NCI-H1694 (cell line): ENCODE data around the gene NAPB.

ENCODE experiments used
- DNase-seq: peaks from one replicate; lab custom pipeline; 2025; lab: John Stamatoyannopoulos, UW

NAPB gene

DNA sequence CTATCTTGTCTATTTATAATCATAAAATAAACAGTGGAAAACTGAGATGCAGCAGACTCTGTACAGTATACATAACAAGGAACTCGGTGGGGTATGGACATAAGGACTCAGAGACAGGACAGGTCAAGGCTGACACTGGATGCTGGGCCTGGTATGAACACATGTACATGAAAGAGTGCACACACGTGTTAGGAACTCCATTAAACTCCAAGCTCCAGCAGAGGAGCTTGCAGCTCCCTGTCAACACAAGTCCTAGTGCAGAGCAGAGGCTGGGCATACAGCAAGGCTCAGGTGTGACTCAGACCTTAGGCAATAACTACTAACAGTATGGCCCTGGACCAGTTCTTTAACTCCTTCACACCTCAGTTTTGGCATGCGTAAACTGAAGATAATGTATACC lies 17.1 kb downstream of the NAPB start:
- DNase-seq, result no peak

DNA sequence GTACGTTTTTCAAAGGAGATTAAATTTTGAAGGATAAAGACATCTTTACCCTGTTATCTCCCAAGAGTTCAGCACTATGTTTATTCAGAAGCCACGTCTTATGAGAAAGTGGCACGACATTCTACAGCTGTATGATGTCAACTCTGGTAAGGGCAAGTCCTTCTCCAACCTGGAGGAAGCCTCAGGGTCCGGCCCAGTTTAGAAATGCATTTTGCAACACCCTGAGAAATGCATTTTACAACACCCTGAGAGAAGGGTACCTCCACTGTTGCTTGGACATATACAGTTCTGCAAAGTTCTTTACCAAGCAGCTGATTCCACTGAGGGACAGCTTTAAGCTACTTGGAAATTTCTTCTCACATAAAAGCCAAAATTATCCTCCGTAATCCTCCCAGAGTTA lies 17.5 kb downstream of the NAPB start:
- no peak for DNase-seq

DNA sequence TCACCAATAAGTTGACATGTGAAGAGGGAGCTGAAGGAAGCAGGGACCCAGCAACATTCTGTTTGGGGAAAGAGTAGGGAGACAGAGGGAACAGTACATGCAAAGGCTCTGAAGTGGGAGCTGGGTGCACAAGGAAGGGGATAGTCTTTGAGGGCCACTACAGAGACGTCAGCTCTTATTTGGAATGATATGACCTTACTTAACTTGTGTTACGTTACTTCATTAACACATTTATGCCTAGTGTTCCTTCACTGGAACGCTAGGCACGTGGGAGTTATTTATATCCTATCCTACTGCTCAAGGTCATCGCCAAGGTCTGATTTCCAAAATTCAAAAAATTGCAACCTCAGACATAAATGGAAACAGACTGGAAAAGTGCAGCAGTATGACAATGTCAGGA lies 20.2 kb downstream of the NAPB start:
- DNase-seq, result no peak

DNA sequence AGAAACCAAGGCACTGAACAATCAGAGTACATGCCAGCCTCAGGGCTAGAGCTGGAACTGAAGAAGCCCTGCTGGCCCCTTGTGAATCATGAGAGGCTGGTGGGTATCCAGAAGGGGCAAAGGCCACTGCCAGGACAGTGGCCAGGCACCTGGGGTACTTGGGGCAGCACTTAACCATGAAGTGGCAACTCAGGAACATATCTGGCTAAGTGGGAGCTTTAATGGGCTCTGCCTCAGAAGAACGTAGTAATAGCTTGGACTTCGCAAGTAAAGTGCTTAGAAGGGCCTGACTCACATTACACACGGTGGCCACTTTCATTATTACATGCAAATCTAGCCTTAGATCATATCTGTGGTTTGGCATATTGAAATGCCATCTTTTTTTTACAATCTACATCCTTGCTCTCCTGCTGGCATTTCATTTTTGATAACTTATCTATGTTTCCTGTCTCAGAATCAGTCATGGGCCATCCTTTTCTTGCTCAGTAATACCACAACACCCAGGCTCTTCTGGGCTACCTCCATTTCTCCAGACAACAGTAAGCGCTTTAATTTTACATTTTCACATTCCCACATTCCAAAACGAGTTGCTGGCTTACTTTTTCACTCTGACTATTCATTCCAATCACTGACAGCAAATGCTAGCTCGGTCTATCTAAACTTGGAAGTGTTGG lies 21.6 kb downstream of the NAPB start:
- no peak for DNase-seq

DNA sequence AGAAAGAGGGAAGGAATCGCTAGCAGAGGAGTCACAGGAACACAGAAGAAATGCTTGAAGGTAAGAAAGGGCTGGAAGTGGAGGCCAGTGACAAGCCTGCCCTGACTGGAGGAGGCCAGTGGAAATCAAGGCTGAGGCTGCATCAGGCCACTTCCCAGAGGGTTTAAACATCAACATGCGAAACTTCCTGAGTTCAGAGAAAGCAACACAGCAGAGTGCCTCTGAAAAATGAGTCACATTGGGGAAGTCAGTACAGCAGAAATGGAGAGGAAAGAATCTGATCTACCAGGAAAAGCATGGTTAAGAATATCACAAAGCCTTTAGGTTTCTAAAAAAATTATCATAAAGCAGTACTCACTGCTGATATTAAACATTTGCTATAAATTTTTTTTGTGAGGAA lies 23.3 kb downstream of the NAPB start:
- no peak for DNase-seq

DNA sequence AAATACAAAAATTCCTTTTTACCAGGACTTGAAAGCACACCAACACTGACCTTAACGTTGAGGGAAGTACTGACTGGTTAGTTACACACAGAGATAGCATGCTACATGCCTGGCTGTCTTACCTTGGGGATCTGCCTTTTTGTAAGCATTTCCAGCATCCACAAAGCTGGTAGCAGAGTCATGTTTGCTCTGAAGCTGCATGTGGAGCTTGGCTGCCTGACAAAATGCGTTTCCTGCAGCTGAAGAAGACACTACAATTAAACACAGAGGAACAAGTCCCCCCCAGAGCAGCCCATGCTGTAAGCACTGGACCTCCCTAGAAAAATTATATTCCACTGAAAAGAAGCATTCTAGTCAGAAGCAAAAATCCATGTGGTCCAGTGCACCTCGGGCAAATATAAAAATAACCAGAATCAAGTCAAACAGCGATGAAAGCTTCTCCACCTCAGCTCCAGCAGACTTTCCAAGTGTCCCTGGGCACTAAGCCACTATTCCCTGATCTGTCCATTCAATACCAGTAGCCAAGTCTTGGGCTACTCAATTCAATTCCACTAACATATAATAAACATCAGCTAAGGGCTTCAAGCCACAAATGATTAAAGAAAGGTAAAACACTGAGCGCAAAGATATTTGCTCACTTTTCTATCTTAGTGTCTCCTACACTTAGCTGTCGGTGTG lies 24.2 kb downstream of the NAPB start:
- no peak for DNase-seq

DNA sequence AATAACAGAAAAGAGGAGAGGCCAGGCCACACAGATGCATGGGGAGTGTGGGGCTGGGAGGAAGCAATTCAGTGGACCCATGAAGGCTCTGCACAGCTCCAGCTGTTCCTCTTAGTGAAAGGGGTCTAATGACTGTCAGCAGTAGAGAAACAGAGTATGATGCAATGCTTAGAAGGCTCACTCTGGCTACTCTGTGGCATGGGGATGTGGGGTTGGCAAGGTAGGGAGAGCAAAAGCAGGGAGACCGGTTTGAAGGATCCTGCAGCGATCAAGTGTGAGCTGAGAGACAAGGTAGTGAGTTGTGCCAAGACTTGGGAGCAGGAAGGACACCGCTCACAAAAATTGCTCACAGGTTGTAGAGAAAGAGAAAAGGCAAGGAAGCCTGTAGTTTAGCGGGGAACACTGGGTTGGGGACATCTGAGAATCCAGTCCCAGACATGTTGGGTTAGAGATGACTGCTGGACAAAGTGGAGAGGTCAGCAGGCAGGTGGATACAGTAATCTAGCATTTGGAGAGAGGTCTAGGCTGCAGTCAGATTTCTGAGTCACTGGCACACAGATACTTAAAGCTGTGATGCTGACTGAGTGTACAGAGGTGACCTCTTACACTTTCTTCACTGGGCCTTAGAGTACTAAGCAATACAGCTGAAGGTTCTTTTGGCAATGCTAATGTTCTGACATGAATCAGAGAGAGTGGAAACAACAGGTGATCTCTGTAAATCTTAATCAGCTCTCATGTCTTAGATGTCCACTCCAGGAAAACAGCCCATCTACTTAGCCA lies 27.1 kb downstream of the NAPB start:
- DNase-seq, result no peak

DNA sequence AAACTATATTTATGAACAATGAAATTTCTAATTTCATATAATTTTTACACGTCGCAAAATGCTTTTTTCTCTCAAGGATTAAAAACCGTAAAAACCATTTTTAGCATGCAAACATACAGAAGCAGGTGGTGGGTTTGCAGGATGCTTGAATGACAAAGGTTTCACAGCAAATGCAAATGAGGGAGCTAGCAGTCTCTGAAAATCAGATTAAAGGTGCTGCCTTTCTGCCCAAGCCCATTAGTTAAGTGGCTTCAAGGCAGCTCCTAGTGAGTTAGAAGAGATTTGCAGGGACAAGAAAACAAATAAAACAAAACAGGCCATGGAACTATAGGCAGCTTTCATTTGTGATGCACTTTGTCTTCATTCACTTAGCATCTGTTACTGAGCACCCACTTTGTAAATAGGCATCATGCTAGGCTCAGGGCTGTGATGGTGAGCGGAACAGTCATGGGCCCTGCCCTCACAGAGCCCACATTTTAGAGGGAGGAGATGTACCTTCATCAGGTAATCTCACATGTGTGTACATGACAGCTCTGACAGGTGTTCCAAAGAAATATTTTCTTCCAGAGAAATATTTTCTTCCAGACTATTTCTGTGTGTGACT lies 29.5 kb downstream of the NAPB start:
- DNase-seq, result no peak

DNA sequence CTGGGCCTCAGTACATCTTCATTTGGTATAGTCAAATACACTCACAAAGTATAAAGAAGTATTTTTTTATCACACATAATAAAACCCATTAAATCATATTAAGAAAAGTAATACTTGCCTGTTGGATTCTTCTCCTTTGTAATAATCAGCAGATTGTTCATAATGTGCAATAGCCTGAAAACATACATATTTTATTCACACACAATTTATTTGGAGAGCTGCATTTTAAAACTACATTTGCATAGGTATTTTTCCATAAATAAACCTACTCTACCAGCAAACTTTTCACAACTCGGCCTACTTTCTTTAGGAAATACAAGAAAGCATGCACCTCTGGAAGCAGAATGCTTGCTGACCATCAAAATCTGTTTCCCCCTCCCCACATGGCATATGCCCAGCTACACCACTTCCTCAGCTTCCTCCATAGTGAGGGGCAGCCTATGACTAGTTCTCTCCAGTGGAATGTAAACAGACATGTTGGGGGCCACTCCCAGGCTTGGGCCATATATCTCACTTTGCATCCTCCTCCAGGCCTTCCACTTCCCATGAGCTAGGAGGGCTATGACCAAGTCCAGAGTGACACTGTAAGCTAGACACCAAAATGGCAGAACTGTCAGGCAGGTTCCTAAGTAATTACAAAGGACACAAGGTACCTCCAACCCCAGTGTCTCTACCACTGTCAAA lies 31.1 kb downstream of the NAPB start:
- no peak for DNase-seq

DNA sequence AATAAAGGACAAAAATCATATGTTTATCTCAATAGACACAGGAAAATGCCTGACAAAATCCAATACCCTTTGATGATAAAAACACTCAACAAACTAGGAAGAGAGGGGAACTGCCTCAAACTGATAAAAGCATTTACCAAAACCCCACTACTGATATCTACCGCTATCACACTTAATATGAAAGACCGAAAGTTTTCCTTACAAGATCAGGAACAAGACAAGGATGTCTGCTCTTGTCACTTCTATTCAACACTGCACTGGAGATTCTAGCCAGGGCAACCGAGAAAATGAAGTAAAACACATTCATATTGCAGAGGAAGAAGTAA lies 34.2 kb downstream of the NAPB start:
- DNase-seq, result no peak

DNA sequence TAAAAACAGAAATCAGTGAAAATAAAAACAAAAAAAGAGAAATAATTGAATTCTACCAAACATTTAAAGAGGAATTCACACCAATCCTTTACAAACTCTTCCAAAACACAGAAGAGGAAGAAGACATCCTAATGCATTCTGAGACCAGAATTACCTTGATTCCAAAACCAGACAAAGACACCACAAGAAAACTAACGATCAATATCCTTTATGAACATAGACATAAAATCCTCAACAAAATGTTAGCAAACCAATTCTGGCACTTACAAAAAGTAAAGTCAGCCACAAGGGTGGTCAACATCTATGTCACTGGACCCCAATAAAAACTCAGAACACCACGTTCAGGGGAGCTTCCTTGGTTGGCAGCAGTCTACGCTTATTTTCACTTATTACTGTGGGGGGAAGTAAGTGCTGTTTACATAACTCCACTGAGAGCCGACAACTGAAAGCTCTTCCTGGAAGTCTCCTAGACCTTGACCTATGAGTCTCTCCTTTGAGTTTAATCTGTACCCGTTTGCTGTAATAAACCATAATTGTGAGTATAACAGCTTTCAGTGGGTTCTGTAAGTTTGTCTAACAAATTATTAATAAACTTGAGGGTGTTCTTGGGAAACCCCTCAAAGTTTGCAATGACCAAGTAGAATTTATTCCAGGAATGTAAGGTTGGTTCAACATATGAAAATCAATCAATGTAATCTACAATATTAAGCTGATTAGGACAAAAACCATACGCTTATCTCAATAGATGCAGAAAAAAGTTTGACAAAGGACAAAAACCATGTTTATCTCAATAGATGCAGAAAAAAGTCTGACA lies 34.8 kb downstream of the NAPB start:
- DNase-seq, result no peak

DNA sequence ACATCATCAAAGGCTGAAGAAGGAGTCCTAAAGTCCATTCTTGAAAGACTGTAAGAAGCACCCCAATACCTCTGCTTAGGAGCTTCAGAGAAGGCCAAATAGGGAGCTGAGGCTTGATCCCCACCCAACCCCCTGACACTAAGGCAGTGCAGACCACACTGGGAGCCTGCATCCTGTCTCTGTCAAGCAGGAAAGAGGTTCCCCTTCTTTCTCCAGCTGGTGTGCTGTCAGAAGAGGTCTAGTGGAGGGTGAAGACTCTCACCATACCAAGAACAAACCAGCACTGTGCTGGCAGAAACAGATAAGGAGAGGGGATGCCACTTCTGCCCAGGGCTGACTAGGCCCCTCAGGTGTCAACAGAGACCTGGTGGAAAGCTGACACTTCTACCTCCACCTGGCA lies 39.4 kb downstream of the NAPB start:
- DNase-seq, result no peak

DNA sequence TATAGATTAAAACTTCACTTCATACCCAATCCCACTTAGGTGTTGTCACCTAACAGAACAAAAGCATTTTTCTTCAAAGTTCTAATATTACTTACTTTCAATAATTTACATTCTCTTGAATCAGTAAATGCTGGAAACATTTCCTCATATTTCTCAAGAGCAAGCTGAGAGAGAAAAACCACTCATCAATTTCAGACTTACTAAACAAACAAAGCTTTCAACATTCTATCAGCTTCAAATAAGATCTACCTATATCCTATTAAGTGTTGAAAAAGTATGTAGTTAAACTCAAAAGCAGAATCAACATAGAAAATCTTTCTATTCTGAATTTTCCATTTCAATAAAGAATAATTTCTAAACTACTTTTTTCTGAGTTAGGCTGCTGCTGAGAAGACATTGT lies 41.5 kb downstream of the NAPB start:
- no peak for DNase-seq

DNA sequence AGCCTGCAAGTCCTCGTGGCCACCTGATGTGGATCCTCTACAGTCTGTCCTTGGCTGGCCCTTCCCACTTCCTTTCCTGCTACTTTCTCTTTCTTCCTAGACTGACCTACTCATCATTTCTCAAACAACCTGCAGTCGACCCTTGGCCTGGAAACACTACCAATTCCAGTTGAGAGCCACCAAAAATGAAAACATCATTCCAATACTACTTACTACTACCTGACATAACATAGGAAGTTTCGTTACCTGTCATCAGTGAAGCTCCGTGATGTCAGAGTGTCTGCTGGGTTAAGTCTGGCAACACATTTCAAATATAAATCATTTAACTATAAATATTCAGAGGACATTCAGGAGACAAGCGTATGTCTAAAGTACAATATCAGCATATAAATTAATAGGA lies 45.5 kb downstream of the NAPB start:
- DNase-seq, result no peak

DNA sequence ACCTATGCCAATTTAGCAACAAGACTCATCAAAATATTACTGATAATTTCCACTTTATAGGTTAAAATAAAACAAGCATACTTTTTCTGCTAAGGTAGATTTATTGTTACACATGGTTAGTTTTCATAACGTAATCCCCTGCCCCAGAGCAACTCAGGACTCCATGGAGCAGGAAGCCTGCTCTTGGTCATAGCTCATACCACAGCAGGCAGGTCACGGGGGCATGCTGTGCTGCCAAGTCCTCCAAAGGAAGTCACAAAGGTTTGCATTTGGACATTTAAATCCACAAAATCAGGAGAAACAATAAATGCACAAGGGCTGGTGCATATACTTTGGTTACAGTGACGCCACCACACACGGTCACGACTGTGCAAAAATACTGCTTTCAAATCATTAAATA lies 46.8 kb downstream of the NAPB start:
- no peak for DNase-seq

DNA sequence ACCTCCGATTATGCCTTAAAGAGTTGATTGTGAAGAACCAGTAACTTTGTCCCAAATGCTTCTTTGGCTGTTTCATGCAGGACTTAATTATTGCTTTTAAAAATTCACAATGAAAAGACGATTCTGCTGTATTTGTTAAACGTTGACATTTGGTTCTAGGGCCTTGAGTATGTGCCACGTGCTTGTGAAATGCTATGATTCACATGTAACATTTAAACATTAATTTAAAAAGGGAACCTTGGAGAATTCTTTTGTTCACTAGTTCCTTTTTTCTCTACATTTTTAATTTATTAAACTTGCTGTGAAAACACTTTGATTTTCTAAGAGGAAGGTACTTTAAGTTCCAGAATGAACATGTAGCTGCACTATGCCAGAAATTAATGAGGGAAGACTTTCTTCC lies 49.8 kb downstream of the NAPB start:
- no peak for DNase-seq

DNA sequence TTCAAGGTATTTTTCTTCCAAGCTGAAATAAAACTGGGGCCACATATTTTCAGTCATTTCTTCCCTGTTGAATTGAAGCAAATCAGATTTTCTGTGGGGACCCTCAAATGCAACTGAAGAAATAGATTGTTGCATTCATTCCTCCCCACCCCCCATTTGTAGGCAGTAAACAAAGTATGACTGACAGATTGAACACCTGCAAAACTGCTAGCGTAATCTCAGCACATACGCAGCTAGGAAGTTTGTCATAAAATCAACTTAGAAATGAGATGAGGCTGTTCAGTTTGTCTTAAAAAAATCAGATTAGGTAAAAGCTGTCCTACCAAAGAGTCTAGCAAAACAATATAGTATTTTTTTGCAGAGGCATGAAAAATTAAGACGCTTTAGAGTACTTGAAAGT lies 50.4 kb downstream of the NAPB start:
- no peak for DNase-seq

DNA sequence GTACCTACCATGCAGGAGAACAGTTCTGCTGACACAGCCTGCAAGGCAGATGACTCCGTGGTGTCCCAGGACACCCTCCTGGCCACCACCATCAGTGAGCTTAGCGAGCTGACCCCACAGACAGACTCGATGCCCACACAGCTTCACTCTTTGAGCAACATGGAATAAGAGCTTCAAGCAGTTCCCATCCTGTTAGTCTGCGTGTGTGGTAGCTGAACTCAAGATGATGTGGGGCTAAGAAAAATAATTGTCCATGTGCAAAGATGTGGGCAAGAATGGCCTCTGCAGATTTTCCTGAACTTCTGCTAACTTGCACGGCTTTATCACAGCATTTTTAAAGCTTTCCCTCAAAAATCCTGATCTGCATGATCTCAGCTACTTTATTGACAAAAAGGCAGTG lies 51.0 kb downstream of the NAPB start:
- no peak for DNase-seq

DNA sequence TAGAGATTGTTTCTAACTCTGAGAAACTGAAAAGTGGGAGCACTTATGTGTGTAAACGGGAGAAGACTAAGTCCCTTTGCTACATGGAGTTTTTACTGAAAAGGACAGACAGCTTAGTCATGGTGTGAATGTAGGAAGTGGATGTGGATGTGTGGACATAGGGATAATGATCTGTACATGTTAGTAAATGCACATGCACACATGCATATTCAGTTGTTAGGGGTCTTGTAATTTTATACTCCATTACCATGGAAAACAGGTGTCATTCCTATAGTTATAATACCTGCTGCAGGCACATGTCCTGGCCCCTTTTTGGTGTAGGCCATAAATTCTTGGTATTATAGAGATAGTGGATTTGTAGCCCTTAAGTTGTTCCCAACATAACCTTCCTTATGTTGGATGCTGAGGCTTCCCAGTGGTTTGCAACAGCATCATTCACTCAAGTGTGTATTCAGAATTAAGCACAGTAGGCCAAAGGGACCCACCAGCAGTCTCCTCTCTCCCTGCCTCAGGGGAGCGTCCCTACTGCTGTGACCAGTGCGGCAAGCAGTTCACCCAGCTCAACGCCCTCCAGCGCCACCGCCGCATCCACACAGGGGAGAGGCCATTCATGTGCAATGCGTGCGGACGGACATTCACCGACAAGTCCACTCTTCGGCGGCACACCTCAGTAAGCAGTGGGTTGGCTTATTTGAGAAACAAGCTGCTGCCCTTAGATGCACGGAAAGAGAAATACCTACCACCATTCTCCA lies 52.0 kb downstream of the NAPB start:
- DNase-seq, result no peak

DNA sequence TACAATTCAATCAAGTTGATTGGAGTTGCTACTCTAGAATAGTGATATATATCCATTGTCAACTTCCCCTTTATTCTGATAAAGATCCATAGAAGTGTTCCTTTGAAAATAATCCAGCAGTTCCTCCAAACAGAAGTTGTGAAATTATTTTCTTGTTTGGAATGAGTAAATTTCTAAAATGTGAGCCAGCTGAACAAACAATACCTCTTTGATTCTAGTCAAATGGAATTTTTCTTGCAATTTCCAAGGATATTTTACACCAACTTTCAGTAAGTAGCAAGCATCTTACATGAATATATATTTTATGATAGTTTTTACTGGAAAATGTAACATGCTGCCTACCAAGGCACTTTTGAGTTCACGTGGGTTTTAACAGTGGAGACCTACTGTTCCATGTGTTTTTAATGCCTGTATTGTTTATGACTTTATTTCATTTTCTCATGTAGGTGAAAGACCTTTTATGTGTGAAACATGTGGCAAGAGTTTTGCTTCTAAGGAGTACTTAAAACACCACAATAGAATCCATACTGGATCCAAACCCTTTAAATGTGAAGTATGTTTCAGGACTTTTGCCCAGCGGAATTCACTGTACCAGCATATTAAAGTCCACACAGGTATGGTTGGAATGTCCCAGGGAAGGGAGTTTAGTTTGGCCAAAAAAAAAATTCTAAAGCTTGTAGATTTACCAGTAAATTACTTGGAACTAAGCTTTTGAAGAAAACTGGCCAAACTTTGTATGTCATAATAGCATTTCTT lies 52.8 kb downstream of the NAPB start:
- DNase-seq, result no peak
